Activated T-helper 1 cell treated with anti-CD3 and anti-CD28 coated beads, Interleukin-12 subunit alpha, Interleukin-12 subunit beta, Interleukin-2, Interleukin-4 antibody, amounts not matched to agents 30 ng/mL and 10 ng/mL and 1 ng/mL, durations not matched to agents 14 hours and 24 hours and 36 hours (primary cell): Measurements from ENCODE around the gene ZEB2. TPM values are rescaled to one million over a fixed set of nuclear protein-coding genes. Genes with fewer than 3 reads are reported as not detected.

Experiments
- DNase-seq: peaks from one replicate; pipeline ENCODE4 v3.0.0; 2021; ENCODE audit warnings: low spot score
- H3K27ac Mint-ChIP-seq: one replicate; pipeline ENCODE4 v1.8.0; 2021; ENCODE audit warnings: mild to moderate bottlenecking, mixed read lengths
- H3K27me3 Mint-ChIP-seq: one replicate; pipeline ENCODE4 v1.8.0; 2022; ENCODE audit warnings: mild to moderate bottlenecking, moderate library complexity, mixed read lengths; ENCODE audit not compliant: insufficient read depth
- H3K36me3 Mint-ChIP-seq: one replicate; pipeline ENCODE4 v1.8.0; 2021; ENCODE audit warnings: low read depth, mixed read lengths
- H3K4me1 Mint-ChIP-seq: one replicate; pipeline ENCODE4 v1.8.0; 2021; ENCODE audit warnings: low read depth, mixed read lengths
- H3K4me3 Mint-ChIP-seq: one replicate; pipeline ENCODE4 v1.8.0; 2021; ENCODE audit warnings: mild to moderate bottlenecking, moderate library complexity, mixed read lengths
- H3K9me3 Mint-ChIP-seq: one replicate; pipeline ENCODE4 v1.8.0; 2021; ENCODE audit warnings: mixed read lengths
- intact Hi-C: fragments of 100-400 bp; cut with micrococcal nuclease; formaldehyde crosslinking; loops from one replicate; pipeline ENCODE4 v1.15.1; 2024
- total RNA-seq: library from RNA; stranded (reverse); gene quantifications from 2 replicates; pipeline ENCODE4 v1.2.3, GENCODE V29; 2022

ZEB2 gene
- total RNA-seq, 1 donor from 2014 or later, result 27.8 TPM

DNA sequence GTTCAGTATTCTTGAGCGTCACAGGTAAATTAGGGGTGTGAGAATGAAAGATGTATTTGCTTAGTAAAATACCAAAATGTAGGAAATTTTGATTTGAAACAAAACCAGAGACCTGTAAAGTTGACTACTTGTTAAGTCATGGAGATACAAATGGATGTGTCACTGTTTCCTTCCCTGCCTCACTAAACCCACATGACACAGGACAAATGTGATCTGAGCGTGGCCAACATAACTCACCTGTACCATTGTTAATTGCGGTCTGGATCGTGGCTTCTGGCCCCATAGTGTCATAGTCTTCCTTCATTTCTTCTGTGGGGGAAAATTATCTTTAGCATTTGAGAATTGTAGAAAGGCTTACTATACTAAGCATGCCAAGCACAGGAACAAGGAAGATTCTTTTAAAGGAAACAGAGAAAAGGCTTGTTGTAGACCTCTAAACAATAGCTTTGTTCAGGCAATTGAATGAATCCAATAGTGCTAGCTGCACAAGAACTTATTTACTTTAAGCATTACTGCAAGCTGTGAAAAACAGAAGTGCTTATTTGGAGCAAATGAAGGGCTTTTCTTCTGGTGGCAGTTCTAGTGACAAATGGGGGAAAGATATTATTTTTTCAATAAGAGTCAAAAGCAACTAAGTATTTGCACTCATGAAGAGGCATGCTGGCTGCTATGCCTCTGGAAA lies 95.2 kb downstream of the ZEB2 start:
- peaks cover 10% of the 10 kb centered on the region for H3K36me3 Mint-ChIP-seq
- H3K27me3 Mint-ChIP-seq, result no peaks in the 10 kb centered on the region
- intact Hi-C loops, result loop anchor here (1.0 to 2.0 kb wide), 2 partner anchors 10 to 14 kb away; no protein-coding TSS in a partner anchor
- no peak overlapping the region for H3K4me3 Mint-ChIP-seq
- peak overlapping the region; percentile 19 for H3K27ac Mint-ChIP-seq
- H3K9me3 Mint-ChIP-seq, result no peaks in the 10 kb centered on the region
- no peak for DNase-seq
- H3K4me1 Mint-ChIP-seq, result peaks cover 7% of the 10 kb centered on the region

DNA sequence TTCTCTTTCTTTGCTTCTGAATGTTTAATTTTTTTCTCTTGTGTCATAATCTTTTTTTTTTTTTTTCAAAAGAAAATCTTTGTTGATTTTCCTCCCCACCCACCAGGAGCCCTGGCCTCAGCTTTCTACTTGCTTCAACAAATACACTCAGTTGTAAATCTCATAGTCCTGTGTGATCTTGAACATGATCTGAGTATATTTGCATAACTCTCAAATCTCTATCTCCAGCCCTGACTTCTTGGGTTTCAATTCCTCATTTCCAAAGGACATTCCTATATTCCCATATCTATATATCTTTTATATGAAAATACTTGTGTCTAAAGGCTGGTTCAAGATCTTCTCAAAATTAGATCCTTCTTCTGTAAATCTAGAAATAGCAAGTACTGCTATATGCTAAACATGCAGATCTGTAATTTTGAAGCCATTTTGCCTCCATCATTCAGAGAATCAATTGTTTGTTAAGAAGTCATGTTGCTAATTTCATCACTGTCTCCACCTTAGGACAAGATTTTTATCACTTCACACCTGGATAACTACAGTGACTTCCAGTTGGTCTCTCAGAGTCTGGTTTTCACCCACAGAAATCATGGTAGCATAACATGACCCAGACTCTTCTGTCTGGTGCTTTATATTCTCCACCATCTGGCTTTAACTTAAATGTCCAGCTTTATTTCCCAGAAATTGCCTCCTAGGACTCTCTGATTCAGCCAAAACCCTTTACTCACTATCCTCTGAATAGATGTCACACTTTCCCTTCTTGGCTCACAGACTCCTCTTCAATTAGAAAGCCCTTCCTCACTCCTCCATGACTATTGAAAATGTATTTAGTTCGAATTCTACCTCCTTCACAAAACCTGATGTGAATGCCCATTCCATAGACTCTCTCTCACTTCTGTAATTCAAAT lies 98.1 kb downstream of the ZEB2 start:
- no peak for DNase-seq
- intact Hi-C loops, result no loop called here
- Mint-ChIP-seq H3K4me3 (no peak overlapping the region), H3K36me3 (peaks cover 9% of the 10 kb centered on the region), H3K27ac (no peak overlapping the region), H3K4me1 (peaks cover 7% of the 10 kb centered on the region), H3K27me3 (no peaks in the 10 kb centered on the region), H3K9me3 (peaks cover 6% of the 10 kb centered on the region)

DNA sequence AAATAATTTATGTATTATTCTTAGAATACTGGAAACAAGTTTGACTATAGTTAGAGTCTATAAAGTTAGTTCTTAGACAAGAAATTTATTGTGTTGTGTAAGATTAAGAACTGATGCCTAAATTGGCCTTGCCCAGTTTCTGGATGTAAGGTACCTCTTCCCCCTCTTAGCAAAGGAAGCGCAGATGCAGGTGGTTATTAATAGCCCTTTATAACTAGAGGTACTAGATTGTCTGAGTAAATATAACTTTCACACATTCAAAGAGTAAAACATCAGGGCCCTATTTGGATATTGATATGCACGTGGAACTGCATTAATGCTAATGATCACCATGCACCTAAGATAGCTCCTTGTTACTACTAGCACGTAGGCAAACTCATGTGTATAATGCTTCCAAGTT lies 100.7 kb downstream of the ZEB2 start:
- Mint-ChIP-seq H3K36me3 (peaks cover 23% of the 10 kb centered on the region), H3K4me3 (no peak overlapping the region), H3K27ac (no peak overlapping the region), H3K27me3 (no peaks in the 10 kb centered on the region), H3K4me1 (peaks cover 20% of the 10 kb centered on the region), H3K9me3 (peaks cover 16% of the 10 kb centered on the region)
- intact Hi-C loops, result no loop called here
- DNase-seq, result no peak

DNA sequence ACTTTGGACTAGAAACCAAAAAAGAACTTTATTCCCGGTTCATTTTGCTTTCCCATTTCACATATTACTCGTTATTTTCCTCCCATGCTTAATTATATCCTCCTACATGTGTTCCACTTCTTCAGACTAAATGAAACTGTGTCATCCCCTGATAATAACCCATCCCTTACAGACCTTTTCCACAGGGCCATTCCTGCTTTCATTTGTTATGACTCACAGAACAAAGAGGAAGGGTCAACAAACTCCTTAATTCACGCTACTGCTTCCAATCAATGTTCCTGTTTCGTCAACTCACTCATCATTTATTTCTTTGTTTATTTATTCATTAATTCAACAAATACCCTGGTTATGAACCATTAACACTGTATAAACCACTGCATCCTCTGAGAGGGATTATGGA lies 104.5 kb downstream of the ZEB2 start:
- Mint-ChIP-seq H3K4me3 (no peak overlapping the region), H3K27me3 (no peaks in the 10 kb centered on the region), H3K9me3 (peaks cover 16% of the 10 kb centered on the region), H3K36me3 (peaks cover 20% of the 10 kb centered on the region), H3K4me1 (peaks cover 29% of the 10 kb centered on the region), H3K27ac (peak overlapping the region; percentile 48)
- intact Hi-C loops, result loop anchor here (2.0 kb wide), 1 partner anchor 33 kb away; no protein-coding TSS in a partner anchor
- DNase-seq, result no peak

DNA sequence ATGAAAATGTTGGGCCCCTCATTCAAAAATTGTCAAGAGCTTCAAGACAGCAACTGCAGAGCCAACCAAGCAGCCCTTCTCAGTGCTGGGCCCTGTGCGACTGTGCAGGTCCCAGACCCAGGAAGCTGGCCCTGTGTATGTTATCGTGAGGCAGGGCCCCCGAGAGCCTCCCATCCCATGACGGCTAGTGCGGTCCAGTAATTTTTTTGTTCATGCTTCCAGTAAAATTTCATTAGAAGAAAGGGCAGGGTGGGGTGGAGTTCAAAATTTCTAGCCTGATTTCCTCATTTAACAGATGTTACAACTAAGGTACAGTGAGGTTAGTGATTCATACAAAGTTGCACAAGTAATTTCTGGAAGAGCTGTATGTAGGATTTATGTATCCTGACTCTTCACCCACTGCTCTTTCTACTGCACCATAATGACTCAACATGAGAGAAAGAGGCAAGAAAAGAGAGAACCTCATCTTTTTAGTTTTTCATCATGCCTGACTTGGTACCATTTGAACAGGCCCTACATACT lies 105.5 kb downstream of the ZEB2 start:
- no peak overlapping the region for H3K4me3 Mint-ChIP-seq
- H3K9me3 Mint-ChIP-seq, result peaks cover 16% of the 10 kb centered on the region
- DNase-seq, result no peak
- intact Hi-C loops, result loop anchor here (1.0 to 5.0 kb wide), 12 partner anchors 10 to 715 kb away; a partner anchor contains a TSS
- peak overlapping the region; percentile 55 for H3K27ac Mint-ChIP-seq
- H3K27me3 Mint-ChIP-seq, result no peaks in the 10 kb centered on the region
- H3K4me1 Mint-ChIP-seq, result peaks cover 29% of the 10 kb centered on the region
- peaks cover 20% of the 10 kb centered on the region for H3K36me3 Mint-ChIP-seq

DNA sequence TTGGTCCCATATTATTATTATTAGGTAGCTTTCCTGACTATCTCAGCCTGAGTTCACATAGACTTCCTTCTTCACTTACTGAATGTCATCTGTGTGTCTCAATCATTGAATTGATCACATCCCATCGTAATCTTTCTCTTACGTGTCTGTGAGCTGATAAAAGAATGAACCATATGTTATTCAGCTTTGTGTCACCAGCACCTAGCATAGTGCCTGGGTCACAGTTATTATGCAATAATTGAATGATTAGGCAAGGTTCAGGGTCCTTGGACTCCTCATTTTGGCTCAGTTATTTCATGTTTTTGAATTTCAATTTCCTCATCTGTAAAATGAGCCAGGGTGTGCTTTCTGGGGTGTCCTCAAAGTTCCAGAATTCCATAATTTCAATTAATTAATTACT lies 107.2 kb downstream of the ZEB2 start:
- peaks cover 16% of the 10 kb centered on the region for H3K9me3 Mint-ChIP-seq
- H3K27me3 Mint-ChIP-seq, result no peaks in the 10 kb centered on the region
- no peak overlapping the region for H3K4me3 Mint-ChIP-seq
- intact Hi-C loops, result loop anchor here (5.0 kb wide), 1 partner anchor 230 kb away; no protein-coding TSS in a partner anchor
- H3K4me1 Mint-ChIP-seq, result peaks cover 29% of the 10 kb centered on the region
- no peak for DNase-seq
- peaks cover 20% of the 10 kb centered on the region for H3K36me3 Mint-ChIP-seq
- no peak overlapping the region for H3K27ac Mint-ChIP-seq

DNA sequence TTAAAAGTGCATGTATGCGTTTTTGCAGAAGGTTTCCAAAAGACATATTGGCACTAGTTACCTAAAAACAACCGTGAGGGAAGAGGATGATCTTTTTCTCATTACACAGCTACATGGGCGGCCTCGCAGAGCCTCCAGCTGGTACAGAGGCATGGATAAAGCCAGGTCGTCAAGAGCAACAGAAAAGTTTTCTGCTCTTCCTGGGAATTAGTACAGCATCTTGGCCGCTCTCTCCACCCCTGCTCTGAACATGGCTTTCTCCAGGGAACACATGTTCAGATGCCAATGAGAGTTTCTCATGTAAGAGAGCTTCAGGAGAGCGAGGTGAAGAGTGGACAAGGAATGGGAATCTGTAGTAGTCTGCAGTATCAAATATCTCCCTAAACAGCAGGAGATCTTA lies 108.4 kb downstream of the ZEB2 start:
- no peak overlapping the region for H3K4me3 Mint-ChIP-seq
- peaks cover 17% of the 10 kb centered on the region for H3K36me3 Mint-ChIP-seq
- intact Hi-C loops, result loop anchor here (5.0 kb wide), 1 partner anchor 229 kb away; no protein-coding TSS in a partner anchor
- peaks cover 7% of the 10 kb centered on the region for H3K9me3 Mint-ChIP-seq
- no peak for DNase-seq
- peaks cover 31% of the 10 kb centered on the region for H3K4me1 Mint-ChIP-seq
- H3K27ac Mint-ChIP-seq, result no peak overlapping the region
- peaks cover under 1% of the 10 kb centered on the region for H3K27me3 Mint-ChIP-seq

DNA sequence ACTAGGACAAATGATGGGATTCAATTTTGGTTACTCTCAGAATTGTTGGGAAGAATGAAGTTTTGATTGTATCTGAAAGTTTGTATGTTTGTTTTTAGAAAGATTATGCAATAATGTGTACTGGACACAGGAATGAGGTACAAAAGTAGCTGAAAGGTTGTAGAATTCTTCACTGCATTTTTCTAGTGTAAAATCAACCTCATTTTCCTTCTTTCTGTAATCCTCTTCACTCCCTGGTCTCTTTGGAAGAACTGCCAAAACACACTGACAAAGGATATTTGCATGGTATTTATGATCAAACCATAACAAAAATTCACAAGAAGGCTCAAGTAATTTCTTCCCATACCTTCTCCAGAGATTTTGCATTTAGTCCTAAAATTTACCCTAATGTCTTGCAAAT lies 110.7 kb downstream of the ZEB2 start:
- H3K4me1 Mint-ChIP-seq, result peaks cover 15% of the 10 kb centered on the region
- peaks cover 8% of the 10 kb centered on the region for H3K36me3 Mint-ChIP-seq
- no peak overlapping the region for H3K27ac Mint-ChIP-seq
- intact Hi-C loops, result no loop called here
- peaks cover 4% of the 10 kb centered on the region for H3K27me3 Mint-ChIP-seq
- no peaks in the 10 kb centered on the region for H3K9me3 Mint-ChIP-seq
- DNase-seq, result no peak
- H3K4me3 Mint-ChIP-seq, result no peak overlapping the region

DNA sequence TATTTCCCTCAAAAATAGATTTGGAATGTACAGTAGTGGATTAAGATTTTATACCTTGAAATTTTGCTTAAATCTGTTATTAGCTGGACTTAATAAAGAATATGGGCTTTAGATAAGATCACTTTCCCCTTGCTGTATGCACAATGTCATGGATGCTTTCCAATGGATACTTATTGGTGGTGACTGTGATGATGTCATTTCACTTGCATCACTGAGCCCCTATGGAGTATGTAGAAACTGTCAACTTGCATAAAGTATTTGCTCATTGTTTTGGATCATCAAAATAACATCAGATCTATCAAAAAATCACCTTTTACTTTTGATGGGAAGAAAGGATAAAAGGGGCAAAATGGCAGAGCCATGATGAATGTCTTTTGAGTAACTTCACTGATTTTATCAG lies 112.7 kb downstream of the ZEB2 start:
- DNase-seq, result no peak
- no peaks in the 10 kb centered on the region for H3K9me3 Mint-ChIP-seq
- H3K4me3 Mint-ChIP-seq, result no peak overlapping the region
- H3K4me1 Mint-ChIP-seq, result peaks cover 6% of the 10 kb centered on the region
- intact Hi-C loops, result no loop called here
- peaks cover 10% of the 10 kb centered on the region for H3K36me3 Mint-ChIP-seq
- no peak overlapping the region for H3K27ac Mint-ChIP-seq
- peaks cover 4% of the 10 kb centered on the region for H3K27me3 Mint-ChIP-seq

DNA sequence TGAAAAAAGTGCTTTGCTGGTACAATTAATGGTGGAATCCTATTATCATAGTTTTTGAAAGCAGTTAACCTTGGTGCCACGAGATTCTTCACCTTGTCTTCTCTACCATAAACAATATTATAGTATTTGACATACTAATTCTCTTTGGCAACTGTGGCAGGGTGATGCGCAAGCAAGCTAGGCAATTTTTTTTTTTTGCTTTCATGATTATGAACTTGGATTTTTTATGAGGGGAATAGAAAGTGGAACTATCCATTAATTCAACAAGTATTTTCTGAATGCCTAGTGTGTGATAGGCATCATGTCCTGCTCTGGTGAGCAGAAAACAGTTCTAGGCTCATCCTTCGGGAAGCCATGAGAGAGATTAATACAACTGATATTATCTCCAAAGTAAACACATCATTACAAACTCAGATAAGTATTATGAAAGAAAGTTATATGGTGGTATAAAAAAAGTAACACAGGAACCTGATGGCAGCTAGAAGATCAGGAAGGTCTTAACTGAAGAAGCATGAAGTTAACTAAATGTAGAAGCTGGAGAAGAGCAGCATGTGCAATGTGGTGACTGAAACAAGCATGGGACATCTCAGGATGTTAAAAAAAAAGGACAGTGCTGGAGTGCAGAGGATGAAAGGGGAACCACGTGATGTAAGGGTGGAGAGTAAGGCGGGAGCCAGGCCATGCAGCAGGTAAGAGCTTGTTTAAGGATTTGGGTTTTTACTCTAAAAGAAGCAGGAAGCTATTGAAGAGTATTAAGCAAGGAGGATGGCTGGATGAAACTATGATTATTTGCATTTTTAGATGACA lies 113.7 kb downstream of the ZEB2 start:
- Mint-ChIP-seq H3K27me3 (peaks cover 4% of the 10 kb centered on the region), H3K36me3 (peaks cover 9% of the 10 kb centered on the region), H3K9me3 (no peaks in the 10 kb centered on the region), H3K4me1 (peaks cover 6% of the 10 kb centered on the region), H3K27ac (no peak overlapping the region), H3K4me3 (no peak overlapping the region)
- no peak for DNase-seq
- intact Hi-C loops, result no loop called here

DNA sequence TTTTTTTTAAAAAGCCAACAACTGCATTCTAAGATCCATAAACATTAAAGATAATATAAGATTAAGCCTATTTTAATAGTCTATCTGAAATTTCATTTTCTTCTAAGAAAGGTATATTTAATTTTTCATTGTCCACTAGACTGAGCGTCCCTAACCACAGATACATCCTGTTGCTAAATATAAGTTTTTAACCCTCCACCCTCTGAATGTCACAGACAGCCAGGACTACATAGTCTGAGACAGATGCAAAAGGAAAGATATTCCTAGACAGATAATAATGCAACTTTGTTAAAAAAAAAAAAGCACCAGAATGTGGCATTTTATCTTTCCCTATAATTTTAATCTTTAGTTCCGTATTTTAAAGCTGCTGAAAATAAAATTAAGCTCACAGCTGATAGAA lies 114.6 kb downstream of the ZEB2 start:
- peaks cover 11% of the 10 kb centered on the region for H3K36me3 Mint-ChIP-seq
- no peaks in the 10 kb centered on the region for H3K9me3 Mint-ChIP-seq
- H3K27me3 Mint-ChIP-seq, result peaks cover 4% of the 10 kb centered on the region
- H3K27ac Mint-ChIP-seq, result no peak overlapping the region
- no peak for DNase-seq
- peaks cover 6% of the 10 kb centered on the region for H3K4me1 Mint-ChIP-seq
- no peak overlapping the region for H3K4me3 Mint-ChIP-seq
- intact Hi-C loops, result no loop called here

DNA sequence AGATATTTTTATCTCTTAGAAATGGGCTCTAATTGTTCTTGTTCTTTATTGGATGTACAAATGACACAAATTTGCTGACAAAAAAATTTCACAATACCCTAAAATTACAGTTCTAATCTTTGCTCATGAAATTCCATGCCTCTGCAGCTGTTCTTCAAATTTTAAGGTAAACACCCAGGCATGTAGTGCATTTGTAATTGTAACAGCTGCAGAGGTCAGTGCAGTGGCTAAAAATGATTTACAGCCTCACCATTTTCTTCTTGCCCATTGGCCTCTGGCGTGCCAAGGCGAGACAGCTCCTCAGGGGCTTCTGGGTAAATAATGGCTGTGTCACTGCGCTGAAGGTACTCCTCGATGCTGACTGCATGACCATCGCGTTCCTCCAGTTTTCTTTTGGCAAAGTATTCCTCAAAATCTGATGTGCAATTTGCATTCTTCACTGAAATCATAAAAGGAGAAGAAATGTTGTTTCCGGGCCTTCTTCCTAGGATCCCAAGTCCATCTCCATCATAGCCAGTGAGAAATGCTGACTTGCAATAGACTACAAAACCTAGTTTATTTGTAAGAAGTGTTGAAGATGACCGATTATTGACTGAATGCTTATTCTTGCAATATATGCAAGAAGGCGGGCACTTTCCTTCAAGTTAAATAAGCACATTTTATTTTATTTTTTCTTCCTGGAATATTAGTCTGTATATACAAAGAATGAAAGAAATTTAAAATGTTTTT lies 115.2 kb downstream of the ZEB2 start:
- H3K4me3 Mint-ChIP-seq, result no peak overlapping the region
- peaks cover 4% of the 10 kb centered on the region for H3K27me3 Mint-ChIP-seq
- no peak overlapping the region for H3K27ac Mint-ChIP-seq
- H3K9me3 Mint-ChIP-seq, result no peaks in the 10 kb centered on the region
- DNase-seq, result no peak
- H3K4me1 Mint-ChIP-seq, result peaks cover 6% of the 10 kb centered on the region
- H3K36me3 Mint-ChIP-seq, result peaks cover 14% of the 10 kb centered on the region
- intact Hi-C loops, result no loop called here
